CD4-positive, alpha-beta T cell treated with Interleukin-17A for 4 hours (primary cell): ENCODE measurements around the gene INTS1.
"Not testable (repeated sequence)": the region's sequence is repeated elsewhere in the genome, so short reads cannot be mapped to it uniquely, and the experiment has no call there.

Experiments
- DNase-seq: peaks from one replicate; pipeline ENCODE4 v3.0.0-alpha.2; 2020; ENCODE audit warnings: mixed read lengths

Gene INTS1

DNA sequence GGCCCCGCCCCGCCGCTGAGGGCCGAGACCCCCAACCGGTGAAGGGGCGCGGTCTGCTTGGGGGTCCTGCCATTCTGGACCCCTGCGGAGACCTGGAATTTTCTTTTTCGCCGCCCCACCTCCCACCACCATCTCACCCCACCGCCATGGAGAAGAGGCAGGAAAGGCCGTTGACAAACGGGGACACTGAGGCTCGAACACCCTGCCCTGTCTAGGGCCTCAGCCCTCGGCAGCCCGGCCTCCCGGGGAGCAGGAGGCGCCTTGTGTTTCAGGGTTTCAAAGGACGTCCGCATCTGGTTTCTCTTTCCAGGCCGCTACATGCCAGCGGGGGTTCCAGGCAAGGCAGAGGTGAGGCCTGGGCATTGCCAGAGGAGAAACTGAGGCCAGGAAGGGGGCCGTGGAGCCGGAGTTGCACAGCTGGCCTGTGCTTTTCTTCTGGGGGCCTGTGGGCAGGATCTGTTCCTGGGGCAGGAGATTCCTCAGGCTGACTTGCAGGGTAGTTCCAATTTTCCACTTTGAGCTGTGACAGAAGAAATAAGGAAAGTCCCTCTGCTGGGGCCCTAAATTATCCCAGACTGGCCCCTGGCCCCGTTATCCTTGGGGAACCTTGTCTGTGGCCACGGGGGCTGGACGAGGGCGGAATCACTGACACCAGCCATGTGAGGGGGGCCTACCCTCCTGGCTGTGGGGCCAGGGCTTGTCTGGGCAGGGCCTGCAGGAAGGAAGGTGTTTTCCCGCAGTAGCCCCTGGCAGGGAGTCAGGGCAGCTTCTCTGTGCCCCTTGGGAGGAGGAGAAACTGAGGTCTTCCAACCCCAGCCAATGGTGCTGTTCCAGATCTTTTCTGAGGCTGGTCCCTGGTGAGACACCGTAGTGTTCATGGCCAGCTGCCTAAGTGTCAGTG lies 44.0 kb downstream of the INTS1 start:
- DNase-seq: no peak

GRCh38 chr7:1459512-1459892 lies 44.7 kb downstream of the INTS1 start:
- peak; percentile 99 for DNase-seq

GRCh38 chr7:1458683-1459511 lies 45.3 kb downstream of the INTS1 start, which contains the start of gene MICALL2:
TSS of gene MICALL2 (minus strand) at chr7:1459470. CDS start at chr7:1459326, 144 bp downstream.
- DNase-seq: peak; percentile 50

GRCh38 chr7:1457949-1458682 lies 46.1 kb downstream of the INTS1 start:
- DNase-seq: no peak

GRCh38 chr7:1457059-1457948 lies 46.9 kb downstream of the INTS1 start:
- DNase-seq: no peak

GRCh38 chr7:1455955-1456354 lies 48.2 kb downstream of the INTS1 start:
- no peak for DNase-seq

DNA sequence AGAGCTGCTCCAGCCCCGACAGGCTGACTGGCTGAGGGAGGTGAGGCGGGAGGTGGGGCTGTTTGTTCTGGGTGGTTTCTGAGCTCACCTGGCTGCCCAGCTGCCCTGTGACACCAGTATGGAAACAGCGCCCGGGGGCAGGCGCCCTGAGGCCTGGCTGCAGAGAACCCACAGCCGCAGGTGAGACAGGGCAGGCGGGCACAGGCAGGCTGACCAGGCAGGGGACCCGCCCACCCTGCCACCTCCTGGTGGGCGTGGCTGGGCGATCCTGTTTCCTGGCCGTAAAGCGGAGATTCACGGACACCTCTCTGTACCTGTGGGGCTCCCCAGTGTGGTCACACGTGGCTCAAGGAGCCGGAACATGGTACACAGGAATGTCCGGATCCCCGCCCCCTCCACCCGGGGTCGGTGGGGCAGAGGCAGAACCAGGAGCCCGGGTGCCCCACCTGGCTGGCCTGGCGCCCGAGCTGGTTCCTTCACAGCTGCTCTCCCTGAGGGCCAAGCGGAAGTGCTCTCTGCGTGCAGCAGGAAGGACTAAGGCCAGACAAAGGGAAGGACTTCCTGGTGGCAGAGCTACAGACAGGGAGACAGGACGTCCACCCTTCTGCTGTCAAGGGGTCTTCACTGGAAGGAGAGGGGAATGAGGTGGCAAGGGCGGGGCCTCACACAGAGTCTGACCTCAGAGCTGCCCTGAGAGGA lies 48.8 kb downstream of the INTS1 start:
- DNase-seq: no peak

- DNase-seq: no peak
Observed at GRCh38 chr7:1454542-1454941, 49.6 kb downstream of the INTS1 start.

DNA sequence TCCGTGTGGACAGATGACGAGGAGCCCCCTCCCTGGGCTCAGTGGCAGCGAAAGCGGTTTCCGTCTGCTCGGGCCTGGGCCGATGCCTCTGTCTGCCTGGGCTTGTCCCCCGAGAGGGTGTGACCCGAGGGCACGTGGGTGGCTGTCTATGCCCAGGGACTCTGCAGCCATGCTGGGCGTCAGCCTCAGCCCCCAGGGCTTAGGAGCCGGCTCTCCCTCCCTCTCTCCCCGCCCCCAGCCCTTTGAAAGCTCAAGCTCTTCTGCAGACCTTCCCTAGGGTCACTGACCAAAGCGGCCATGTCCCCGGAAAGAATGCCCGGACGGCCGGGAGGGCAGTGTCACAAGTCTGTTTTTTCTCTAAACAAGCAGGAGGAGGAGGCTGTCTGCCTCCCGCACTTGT lies 52.0 kb downstream of the INTS1 start:
- no peak for DNase-seq

DNA sequence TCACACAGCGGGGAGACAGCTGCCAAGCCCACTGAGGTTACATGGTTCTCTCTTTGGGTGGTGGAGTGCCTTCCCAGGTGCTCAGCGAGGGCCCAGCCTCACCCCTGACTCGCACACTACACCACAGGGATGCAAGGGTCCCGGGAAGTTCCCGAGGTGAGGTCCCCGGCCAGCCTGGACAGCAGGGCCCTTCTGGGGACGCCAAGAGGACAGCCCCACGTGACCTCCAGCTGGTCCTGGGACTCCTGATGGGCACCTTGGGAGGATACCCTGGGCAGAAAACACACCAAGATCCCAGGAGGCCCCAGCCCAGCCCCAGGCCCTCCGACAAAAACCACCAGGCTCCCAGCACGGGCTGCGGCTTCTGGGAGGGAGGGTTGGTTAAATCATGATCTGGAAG lies 53.2 kb downstream of the INTS1 start:
- DNase-seq: no peak

GRCh38 chr7:1450431-1450830 lies 53.8 kb downstream of the INTS1 start:
- no peak for DNase-seq

DNA sequence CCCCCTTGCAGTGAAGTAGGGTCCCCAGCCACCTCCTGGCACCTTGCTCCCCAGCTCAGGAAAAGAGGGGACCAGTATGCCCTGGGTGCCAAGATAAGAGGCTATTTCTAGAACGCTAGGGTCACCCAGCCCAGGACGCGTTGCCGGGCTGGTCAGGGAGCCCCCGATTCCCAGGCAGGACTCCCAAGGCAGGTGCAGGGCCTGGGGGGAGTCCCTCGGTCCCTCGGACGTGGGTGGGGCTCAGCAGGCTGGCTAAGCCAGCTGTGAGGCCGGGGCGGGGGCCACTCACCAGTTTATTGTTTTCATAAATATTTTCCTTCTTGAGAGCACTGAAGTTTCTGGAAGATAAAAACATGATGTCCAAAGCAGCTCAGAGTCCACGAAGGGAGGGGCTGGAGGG lies 54.2 kb downstream of the INTS1 start:
- no peak for DNase-seq

GRCh38 chr7:1449501-1449900 lies 54.7 kb downstream of the INTS1 start:
- DNase-seq: no peak

DNA sequence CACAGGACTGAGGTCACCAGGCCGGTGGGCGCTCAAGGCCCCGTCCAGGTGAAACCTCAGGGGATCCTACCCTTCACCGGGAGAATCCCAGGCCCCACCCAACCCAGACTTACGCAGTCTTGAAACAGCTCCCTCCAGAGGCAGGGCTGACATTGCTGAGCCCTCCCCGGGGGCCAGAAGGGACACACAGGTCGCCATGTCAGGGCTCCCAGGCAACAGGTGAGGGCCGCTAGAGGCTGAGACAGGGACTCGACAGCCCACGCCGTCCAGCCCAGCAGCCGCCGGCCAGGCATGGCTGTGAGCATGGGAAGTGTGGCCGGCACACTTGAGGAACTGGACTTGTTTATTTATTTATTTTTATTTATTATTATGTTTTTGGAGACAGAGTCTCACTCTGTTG lies 55.2 kb downstream of the INTS1 start:
- DNase-seq: no peak

DNA sequence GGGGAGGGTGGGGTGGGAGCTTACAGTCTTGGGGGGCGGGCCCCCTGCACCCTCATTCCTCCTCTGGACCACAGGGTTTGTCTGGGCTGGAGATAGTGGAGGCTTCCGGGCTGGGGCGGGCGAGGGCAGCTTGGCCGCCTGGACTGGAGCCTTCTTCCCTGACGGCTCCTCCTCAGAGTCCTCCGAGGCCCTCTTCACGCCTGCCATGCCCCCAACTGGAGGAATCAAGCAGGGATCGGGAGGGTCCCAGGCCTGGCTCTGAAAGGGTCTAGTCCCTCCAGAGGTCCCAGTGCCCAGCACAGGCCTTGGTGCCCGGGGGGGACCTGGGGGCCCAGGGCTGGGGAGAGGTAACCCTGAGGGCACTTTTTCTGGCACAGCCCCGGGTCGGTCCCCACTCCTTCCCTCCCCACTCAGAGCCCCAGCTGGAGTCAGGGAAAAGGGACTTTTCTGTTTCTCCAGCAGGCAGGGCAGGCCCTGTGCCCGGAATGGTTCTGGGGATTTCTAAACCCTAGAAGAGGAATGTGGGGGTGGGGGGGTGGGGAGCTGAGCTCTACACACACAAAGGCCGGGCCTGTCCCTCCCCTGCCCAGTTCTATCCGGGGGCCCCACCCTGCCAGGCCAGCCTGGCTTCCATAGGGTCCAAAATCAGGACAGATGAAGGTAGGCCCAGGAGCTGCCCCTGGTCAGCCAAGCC lies 56.5 kb downstream of the INTS1 start:
- DNase-seq: no peak

- DNase-seq: no peak
Observed at GRCh38 chr7:1447112-1447511, 57.1 kb downstream of the INTS1 start.

GRCh38 chr7:1446620-1447032 lies 57.6 kb downstream of the INTS1 start:
- no peak for DNase-seq

- not testable (repeated sequence) for DNase-seq
Observed at GRCh38 chr7:1446026-1446425, 58.2 kb downstream of the INTS1 start.

DNA sequence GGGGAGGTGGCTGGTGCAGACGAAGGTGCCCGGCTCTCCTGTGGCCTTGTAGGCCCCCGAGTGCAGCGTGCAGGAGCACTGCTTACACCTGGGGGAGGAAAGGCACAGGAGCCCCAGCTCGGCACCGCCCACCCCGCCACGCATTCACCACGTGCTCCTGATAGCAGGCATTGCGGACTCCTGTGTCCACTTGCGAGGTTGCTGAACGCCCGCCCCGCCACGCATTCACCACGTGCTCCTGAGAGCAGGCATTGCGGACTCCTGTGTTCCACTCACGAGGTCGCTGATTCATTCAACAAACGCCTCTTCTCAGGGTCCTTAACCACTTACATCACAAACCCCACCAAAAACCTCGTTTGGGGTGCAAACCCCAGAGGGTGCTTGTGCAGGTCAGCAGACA lies 58.8 kb downstream of the INTS1 start:
- DNase-seq: no peak

DNA sequence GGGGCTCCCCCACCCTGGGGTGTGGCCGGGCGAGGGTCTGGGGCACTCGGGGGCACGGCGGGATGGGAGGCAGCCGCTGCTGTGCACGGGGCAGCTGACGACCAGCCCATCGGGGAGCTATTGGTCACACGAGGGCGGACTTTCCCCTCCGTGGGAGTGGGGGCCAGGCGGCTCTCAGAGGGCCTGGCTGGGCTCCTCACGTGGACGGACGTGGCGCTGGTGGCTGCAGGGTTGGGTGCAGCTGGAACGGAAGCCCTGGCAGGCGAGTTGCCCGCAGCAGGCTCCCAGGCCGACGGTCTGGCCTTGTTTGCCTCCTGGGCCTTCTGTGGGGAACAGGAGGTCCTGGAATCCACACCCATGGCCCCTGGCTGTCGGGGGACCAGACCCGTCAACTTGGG lies 59.3 kb downstream of the INTS1 start:
- no peak for DNase-seq
